LNCAP (cell line): Measurements from ENCODE around the gene SNX8.

Experiments
- CTCF ChIP-seq: fragments of 450-650 bp; IDR thresholded peaks from 2 replicates; pipeline ENCODE4 v1.5.1; 2017; ENCODE audit warnings: mild to moderate bottlenecking

SNX8 gene

GRCh38 chr7:2278026-2278425 lies 36.2 kb downstream of the SNX8 start:
- TF ChIP-seq CTCF: no peak

- no peak for TF ChIP-seq CTCF
These were observed 38.1 kb downstream of the SNX8 start for GRCh38 chr7:2276107-2276506.

- no peak for TF ChIP-seq CTCF
These were observed 39.1 kb downstream of the SNX8 start for GRCh38 chr7:2275101-2275500.

- TF ChIP-seq CTCF: no peak
These were observed 39.6 kb downstream of the SNX8 start for GRCh38 chr7:2274666-2275065.

GRCh38 chr7:2273866-2274265 lies 40.4 kb downstream of the SNX8 start:
- TF ChIP-seq CTCF: no peak

GRCh38 chr7:2272031-2272430 lies 42.2 kb downstream of the SNX8 start:
- no peak for TF ChIP-seq CTCF

GRCh38 chr7:2271273-2272026 lies 42.8 kb downstream of the SNX8 start:
- TF ChIP-seq CTCF: no peak

GRCh38 chr7:2270495-2270894 lies 43.7 kb downstream of the SNX8 start:
- no peak for TF ChIP-seq CTCF
